HepG2 (cell line): ENCODE data around the gene ADSS2. TPM values are rescaled to one million over a fixed set of nuclear protein-coding genes. Genes with fewer than 3 reads are reported as not detected.

Experiments
- ATAC-seq: fragments of 200-7000 bp; cut with Tn5 transposase; 3 replicates; pipeline ENCODE4 v1.9.1; 2020; ENCODE audit warnings: mild to moderate bottlenecking, moderate library complexity
- BruUV-seq: library from RNA; stranded (reverse); fragments of 400-500 nt; replicated peaks from 2 replicates; lab custom pipeline; 2021; lab: Mats Ljungman, UMichigan
- CTCF ChIA-PET: fragments of 300-600 bp; formaldehyde crosslinking; extraction: SDS; loops from one replicate; lab custom pipeline; 2021; ENCODE audit warnings: low total read pairs, inconsistent platforms, low intra/inter-chr PET ratio; lab: Yijun Ruan, JAX
- POLR2A ChIA-PET: fragments of 350-600 bp; sonication (Branson Sonifier 250); formaldehyde crosslinking; loops from one replicate; lab custom pipeline; 2020; ENCODE audit warnings: antibody characterized with exemption, inconsistent platforms; lab: Yijun Ruan, JAX
- DNase-seq: peaks from one replicate; pipeline ENCODE4 v3.0.0-alpha.2; 2015; ENCODE audit warnings: low spot score
- FAIRE-seq: peaks from 3 replicates; lab custom pipeline; 2011; peaks lifted over from hg19 to GRCh38; lab: Jason Lieb, UNC
- H2AFZ ChIP-seq: one replicate; pipeline ENCODE4 v1.6.1; 2011; ENCODE audit warnings: low read length, inconsistent platforms
- H3K27ac ChIP-seq: fragments of 300-600 bp; 3 replicates; pipeline ENCODE4 v1.8.0; 2011; ENCODE audit warnings: mixed run types, mild to moderate bottlenecking, mixed read lengths, low read length, inconsistent platforms; ENCODE audit not compliant: insufficient read depth; ENCODE audit errors: extremely low read length
- H3K27me3 ChIP-seq, 2 experiments: fragments of 200-600 bp in 1 of 2; 2 replicates in 1 of 2; 3 replicates in 1 of 2; pipeline versions ENCODE4 v1.6.0 to v1.8.0; 2011; ENCODE audit warnings: low read length in 2 of 2, mild to moderate bottlenecking in 2 of 2, moderate library complexity in 2 of 2, inconsistent platforms in 1 of 2; ENCODE audit not compliant: insufficient read depth in 2 of 2, control insufficient read depth in 1 of 2
- H3K36me3 ChIP-seq, 2 experiments: fragments of 200-600 bp in 1 of 2; replicated peaks in 1 of 2; 2 replicates in 1 of 2; 3 replicates in 1 of 2; pipeline versions ENCODE4 v1.5.1 to v1.8.0; 2011; ENCODE audit warnings: low read length in 2 of 2, inconsistent platforms in 1 of 2; ENCODE audit not compliant: insufficient read depth in 2 of 2, control insufficient read depth in 1 of 2
- H3K4me1 ChIP-seq: 2 replicates; pipeline ENCODE4 v1.5.1; 2012; ENCODE audit warnings: low read length, inconsistent platforms; ENCODE audit not compliant: insufficient read depth
- H3K4me2 ChIP-seq: 2 replicates; pipeline ENCODE4 v1.6.0; 2011; ENCODE audit warnings: low read depth, low read length, inconsistent platforms
- H3K4me3 ChIP-seq, 3 experiments: fragments of 200-600 bp in 1 of 3; sonication (generic), shearing (Covaris generic) in 1 of 3; replicated peaks in 1 of 3; 2 replicates each; pipeline ENCODE4 v1.5.1; 2011 to 2016; ENCODE audit warnings: low read length in 3 of 3, inconsistent platforms in 2 of 3, low read depth in 2 of 3, mild to moderate bottlenecking in 2 of 3, control low read depth in 1 of 3, mixed read lengths in 1 of 3; ENCODE audit not compliant: insufficient read depth in 1 of 3
- H3K79me2 ChIP-seq: one replicate; pipeline ENCODE4 v1.6.1; 2011; ENCODE audit warnings: low read length, inconsistent platforms; ENCODE audit not compliant: insufficient read depth
- H3K9ac ChIP-seq: 2 replicates; pipeline ENCODE4 v1.6.0; 2011; ENCODE audit warnings: mild to moderate bottlenecking, low read depth, low read length, inconsistent platforms; ENCODE audit not compliant: insufficient read depth
- H3K9me3 ChIP-seq: 2 replicates; pipeline ENCODE4 v1.5.1; 2012; ENCODE audit warnings: mild to moderate bottlenecking, low read length
- H4K20me1 ChIP-seq: 2 replicates; pipeline ENCODE4 v1.6.0; 2011; ENCODE audit warnings: inconsistent platforms, mild to moderate bottlenecking, low read length, moderate library complexity; ENCODE audit not compliant: insufficient read depth
- CBX1 ChIP-seq: IDR thresholded peaks from one replicate; pipeline ENCODE4 v1.6.1; 2016; ENCODE audit warnings: antibody characterized with exemption, low read depth
- GLMP ChIP-seq: sonication (generic); formaldehyde crosslinking; IDR thresholded peaks from 2 replicates; pipeline ENCODE4 v1.9.0; 2021; ENCODE audit warnings: missing genetic modification reagents, mild to moderate bottlenecking, borderline replicate concordance
- JUNB ChIP-seq: sonication (generic); formaldehyde crosslinking; IDR thresholded peaks from 2 replicates; pipeline ENCODE4 v1.8.0; 2022; ENCODE audit warnings: missing genetic modification reagents, mild to moderate bottlenecking, borderline replicate concordance
- RFX1 ChIP-seq: fragments of 450-650 bp; IDR thresholded peaks from 2 replicates; pipeline ENCODE4 v1.6.1; 2017
- SALL2 ChIP-seq: sonication (generic); formaldehyde crosslinking; IDR thresholded peaks from 2 replicates; pipeline ENCODE4 v1.8.1; 2023; ENCODE audit warnings: mild to moderate bottlenecking, missing genetic modification reagents, inconsistent platforms
- ZBTB26 ChIP-seq: IDR thresholded peaks from 2 replicates; pipeline ENCODE4 v1.6.1; 2016; ENCODE audit warnings: missing compliant biosample characterization, missing genetic modification reagents, borderline replicate concordance
- ZNF225 ChIP-seq: sonication (generic); formaldehyde crosslinking; IDR thresholded peaks from 2 replicates; pipeline ENCODE4 v1.4.0; 2020; ENCODE audit warnings: mild to moderate bottlenecking, missing genetic modification reagents
- WGBS: methylation state at CpG from one replicate; pipeline ENCODE4 v1.1.6; 2017; ENCODE audit warnings: low lambda C conversion rate; 5-methylcytosine and 5-hydroxymethylcytosine counted together
- in situ Hi-C: cut with HindIII; loops from 2 replicates; pipeline ENCODE4 v1.10.0; 2017; ENCODE audit warnings: low pct_unique_long_range_greater_than_20kb; ENCODE audit not compliant: extremely low pct_ligation_motif_present
- intact Hi-C: fragments of 100-400 bp; cut with micrococcal nuclease; formaldehyde crosslinking; loops from one replicate; pipeline ENCODE4 v1.10.0; 2022; ENCODE audit not compliant: unreplicated experiment
- polyA plus RNA-seq, 8 experiments: library from polyadenylated mRNA; depleted of rRNA in 3 of 8; stranded (reverse) in 7 of 8; unstranded in 1 of 8; fragments of >200 nt; fragmentation: Illumina TruSeq in 4 of 8; extraction: Trizol in 4 of 8; gene quantifications; 2 replicates each; pipeline versions ENCODE4 v1.2.1 to v1.2.3, GENCODE V29; 2011 to 2016; ENCODE audit warnings: low read depth in 4 of 8, missing spikeins in 1 of 8, mixed read lengths in 1 of 8; ENCODE audit not compliant: insufficient read depth in 1 of 8
- total RNA-seq, 5 experiments: library from RNA; depleted of rRNA; stranded (reverse); fragments of >200 nt; fragmentation: Illumina TruSeq; extraction: Trizol; gene quantifications; 2 replicates each; pipeline ENCODE4 v1.2.3, GENCODE V29; 2016; ENCODE audit warnings: low read depth in 1 of 5
- TF ChIP-seq, protein P1 (sequence below): sonication (generic); formaldehyde crosslinking; IDR thresholded peaks from 2 replicates; pipeline ENCODE4 v1.5.0; 2020; ENCODE audit warnings: mild to moderate bottlenecking, missing genetic modification reagents, borderline replicate concordance

ADSS2 gene
- total and polyA plus RNA-seq, 2 of the 13 experiments (the other 11 are each of a cell fraction or from before 2014, with no cell fraction given) = 15.1 to 43.4 TPM

- 7% methylated on average over 1 of the region's 1 CpG for WGBS
- TF ChIP-seq, protein P1, sequence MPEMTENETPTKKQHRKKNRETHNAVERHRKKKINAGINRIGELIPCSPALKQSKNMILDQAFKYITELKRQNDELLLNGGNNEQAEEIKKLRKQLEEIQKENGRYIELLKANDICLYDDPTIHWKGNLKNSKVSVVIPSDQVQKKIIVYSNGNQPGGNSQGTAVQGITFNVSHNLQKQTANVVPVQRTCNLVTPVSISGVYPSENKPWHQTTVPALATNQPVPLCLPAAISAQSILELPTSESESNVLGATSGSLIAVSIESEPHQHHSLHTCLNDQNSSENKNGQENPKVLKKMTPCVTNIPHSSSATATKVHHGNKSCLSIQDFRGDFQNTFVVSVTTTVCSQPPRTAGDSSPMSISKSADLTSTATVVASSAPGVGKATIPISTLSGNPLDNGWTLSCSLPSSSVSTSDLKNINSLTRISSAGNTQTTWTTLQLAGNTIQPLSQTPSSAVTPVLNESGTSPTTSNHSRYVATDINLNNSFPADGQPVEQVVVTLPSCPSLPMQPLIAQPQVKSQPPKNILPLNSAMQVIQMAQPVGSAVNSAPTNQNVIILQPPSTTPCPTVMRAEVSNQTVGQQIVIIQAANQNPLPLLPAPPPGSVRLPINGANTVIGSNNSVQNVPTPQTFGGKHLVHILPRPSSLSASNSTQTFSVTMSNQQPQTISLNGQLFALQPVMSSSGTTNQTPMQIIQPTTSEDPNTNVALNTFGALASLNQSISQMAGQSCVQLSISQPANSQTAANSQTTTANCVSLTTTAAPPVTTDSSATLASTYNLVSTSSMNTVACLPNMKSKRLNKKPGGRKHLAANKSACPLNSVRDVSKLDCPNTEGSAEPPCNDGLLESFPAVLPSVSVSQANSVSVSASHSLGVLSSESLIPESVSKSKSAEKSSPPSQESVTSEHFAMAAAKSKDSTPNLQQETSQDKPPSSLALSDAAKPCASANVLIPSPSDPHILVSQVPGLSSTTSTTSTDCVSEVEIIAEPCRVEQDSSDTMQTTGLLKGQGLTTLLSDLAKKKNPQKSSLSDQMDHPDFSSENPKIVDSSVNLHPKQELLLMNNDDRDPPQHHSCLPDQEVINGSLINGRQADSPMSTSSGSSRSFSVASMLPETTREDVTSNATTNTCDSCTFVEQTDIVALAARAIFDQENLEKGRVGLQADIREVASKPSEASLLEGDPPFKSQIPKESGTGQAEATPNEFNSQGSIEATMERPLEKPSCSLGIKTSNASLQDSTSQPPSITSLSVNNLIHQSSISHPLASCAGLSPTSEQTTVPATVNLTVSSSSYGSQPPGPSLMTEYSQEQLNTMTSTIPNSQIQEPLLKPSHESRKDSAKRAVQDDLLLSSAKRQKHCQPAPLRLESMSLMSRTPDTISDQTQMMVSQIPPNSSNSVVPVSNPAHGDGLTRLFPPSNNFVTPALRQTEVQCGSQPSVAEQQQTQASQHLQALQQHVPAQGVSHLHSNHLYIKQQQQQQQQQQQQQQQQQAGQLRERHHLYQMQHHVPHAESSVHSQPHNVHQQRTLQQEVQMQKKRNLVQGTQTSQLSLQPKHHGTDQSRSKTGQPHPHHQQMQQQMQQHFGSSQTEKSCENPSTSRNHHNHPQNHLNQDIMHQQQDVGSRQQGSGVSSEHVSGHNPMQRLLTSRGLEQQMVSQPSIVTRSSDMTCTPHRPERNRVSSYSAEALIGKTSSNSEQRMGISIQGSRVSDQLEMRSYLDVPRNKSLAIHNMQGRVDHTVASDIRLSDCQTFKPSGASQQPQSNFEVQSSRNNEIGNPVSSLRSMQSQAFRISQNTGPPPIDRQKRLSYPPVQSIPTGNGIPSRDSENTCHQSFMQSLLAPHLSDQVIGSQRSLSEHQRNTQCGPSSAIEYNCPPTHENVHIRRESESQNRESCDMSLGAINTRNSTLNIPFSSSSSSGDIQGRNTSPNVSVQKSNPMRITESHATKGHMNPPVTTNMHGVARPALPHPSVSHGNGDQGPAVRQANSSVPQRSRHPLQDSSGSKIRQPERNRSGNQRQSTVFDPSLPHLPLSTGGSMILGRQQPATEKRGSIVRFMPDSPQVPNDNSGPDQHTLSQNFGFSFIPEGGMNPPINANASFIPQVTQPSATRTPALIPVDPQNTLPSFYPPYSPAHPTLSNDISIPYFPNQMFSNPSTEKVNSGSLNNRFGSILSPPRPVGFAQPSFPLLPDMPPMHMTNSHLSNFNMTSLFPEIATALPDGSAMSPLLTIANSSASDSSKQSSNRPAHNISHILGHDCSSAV (CRISPR knock-in tag) = no peak
- TF ChIP-seq SALL2 (CRISPR knock-in tag) (no peak), JUNB (no peak), ZNF225 (CRISPR knock-in tag) (no peak), RFX1 (no peak), CBX1 (no peak), ZBTB26 (CRISPR knock-in tag) (no peak), GLMP (CRISPR knock-in tag) (no peak)
- no peak overlapping the region for H3K27ac ChIP-seq
- peaks cover 9% of the 10 kb centered on the region; the same call in 1 of the 2 replicates for H3K4me1 ChIP-seq
- no peak overlapping the region for H3K4me3 ChIP-seq
- H3K9me3 ChIP-seq = no peaks in the 10 kb centered on the region
- POLR2A ChIA-PET = no interaction called here
- no peak for ATAC-seq
- H3K79me2 ChIP-seq = no peaks in the 10 kb centered on the region
- CTCF ChIA-PET = no interaction called here
- no TSS peak for BruUV-seq
- in situ Hi-C loops = no loop called here
- H3K9ac ChIP-seq = no peak overlapping the region
- H3K27me3 ChIP-seq = no peaks in the 10 kb centered on the region
- H2AFZ ChIP-seq = no peak overlapping the region
- intact Hi-C loops = no loop called here
- H3K36me3 ChIP-seq = no peaks in the 10 kb centered on the region
- no peak overlapping the region for H3K4me2 ChIP-seq
- H4K20me1 ChIP-seq = no peaks in the 10 kb centered on the region
- no peak for FAIRE-seq
- no peak for DNase-seq
These were observed 64.3 kb downstream of the ADSS2 start for GRCh38 chr1:244387415-244387814.
